ENCODE measurements around the gene ZSCAN12. TPM values are rescaled to one million over a fixed set of nuclear protein-coding genes. Genes with fewer than 3 reads are reported as not detected.
"Not testable (repeated sequence)": the region's sequence is repeated elsewhere in the genome, so short reads cannot be mapped to it uniquely, and the experiment has no call there.

Gene ZSCAN12
- total RNA-seq, 4 donors from 2014 or later, result 8.1 to 13.3 (median 9.5) TPM

DNA sequence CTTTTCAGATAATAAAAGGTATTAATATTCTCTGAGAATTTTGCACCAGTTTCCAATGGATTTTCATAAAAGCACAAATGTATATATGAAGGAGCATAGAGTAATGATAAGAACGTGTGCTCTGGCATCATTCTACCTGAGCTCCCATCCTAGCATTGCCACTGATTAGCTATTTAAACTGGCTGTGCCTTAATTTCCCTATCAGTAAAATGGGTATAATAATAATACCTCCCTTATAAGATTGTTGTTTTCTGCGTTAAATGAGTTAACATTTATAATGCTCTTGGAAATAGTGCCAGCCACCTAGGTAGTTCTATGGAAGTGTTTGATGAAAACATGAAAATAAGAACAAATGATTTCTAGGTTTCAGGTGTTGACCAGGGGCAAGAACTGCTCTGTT lies 38.6 kb downstream of the ZSCAN12 start:
- Histone ChIP-seq H3K4me1 (peaks cover 2 to 6% of the 10 kb centered on the region in 2 donors), H3K27me3 (no peaks in the 10 kb centered on the region), H3K4me3 (replicated peaks in 1 of 3) (no peak overlapping the region), H3K27ac (no peak overlapping the region), H3K9me3 (no peaks in the 10 kb centered on the region), H3K36me3 (peaks cover 7 to 12% of the 10 kb centered on the region in 2 donors)
- WGBS, 2 donors, result 96 to 97% methylated on average over 2 of the region's 2 CpGs
- intact Hi-C loops (cut with DNase I), result no loop called here
- no peak for DNase-seq
- no peak for TF ChIP-seq POLR2A (IDR thresholded peaks at IDR 0.05)
- TF ChIP-seq, protein P1, sequence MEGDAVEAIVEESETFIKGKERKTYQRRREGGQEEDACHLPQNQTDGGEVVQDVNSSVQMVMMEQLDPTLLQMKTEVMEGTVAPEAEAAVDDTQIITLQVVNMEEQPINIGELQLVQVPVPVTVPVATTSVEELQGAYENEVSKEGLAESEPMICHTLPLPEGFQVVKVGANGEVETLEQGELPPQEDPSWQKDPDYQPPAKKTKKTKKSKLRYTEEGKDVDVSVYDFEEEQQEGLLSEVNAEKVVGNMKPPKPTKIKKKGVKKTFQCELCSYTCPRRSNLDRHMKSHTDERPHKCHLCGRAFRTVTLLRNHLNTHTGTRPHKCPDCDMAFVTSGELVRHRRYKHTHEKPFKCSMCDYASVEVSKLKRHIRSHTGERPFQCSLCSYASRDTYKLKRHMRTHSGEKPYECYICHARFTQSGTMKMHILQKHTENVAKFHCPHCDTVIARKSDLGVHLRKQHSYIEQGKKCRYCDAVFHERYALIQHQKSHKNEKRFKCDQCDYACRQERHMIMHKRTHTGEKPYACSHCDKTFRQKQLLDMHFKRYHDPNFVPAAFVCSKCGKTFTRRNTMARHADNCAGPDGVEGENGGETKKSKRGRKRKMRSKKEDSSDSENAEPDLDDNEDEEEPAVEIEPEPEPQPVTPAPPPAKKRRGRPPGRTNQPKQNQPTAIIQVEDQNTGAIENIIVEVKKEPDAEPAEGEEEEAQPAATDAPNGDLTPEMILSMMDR (IDR thresholded peaks at IDR 0.05), result no peak

DNA sequence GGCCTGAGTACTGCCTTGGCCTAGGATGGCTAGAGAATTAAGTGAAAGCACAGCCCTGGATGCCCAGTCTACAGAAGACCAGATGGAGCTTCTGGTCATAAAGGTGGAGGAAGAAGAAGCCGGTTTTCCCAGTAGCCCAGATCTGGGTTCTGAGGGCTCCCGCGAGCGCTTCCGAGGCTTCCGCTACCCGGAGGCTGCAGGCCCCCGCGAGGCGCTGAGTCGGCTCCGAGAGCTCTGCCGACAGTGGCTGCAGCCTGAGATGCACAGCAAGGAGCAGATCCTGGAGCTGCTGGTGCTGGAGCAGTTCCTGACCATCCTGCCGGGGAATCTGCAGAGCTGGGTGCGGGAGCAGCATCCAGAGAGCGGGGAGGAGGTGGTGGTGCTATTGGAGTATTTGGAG lies 40.0 kb downstream of the ZSCAN12 start:
- intact Hi-C loops (cut with DNase I), result loop anchor here (5.0 to 10.0 kb wide), 2 partner anchors 95 to 232 kb away; partner anchors contain the start of gene ZSCAN26
- H3K4me1 ChIP-seq, result peaks cover 8 to 16% of the 10 kb centered on the region in 2 donors
- H3K27ac ChIP-seq; H3K27me3 ChIP-seq; H3K9me3 ChIP-seq; H3K36me3 ChIP-seq; H3K4me3 ChIP-seq (replicated peaks in 1 of 3); DNase-seq: not testable (repeated sequence)
- 98 to 100% methylated on average over 6 to 13 of the region's 16 CpGs for WGBS, 2 donors

DNA sequence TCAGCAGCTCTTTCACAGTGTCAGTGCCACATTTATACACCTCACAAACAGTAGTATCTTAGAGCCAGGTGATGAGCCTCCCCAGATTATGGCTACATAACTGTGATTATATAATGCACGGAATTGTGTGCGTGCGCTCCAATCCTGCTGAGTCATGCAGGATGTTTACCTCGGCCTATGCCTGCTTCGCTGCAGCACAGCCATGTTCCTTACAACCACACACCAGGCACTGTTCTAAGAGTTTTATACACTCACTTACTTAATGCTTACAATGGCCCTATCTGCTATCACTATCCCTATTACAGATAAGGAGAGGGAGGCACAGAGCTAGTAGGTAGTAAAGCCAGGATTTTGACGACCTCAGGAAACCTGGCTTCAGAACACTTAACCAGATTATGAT lies 42.5 kb downstream of the ZSCAN12 start:
- H3K9me3 ChIP-seq, result no peaks in the 10 kb centered on the region
- peaks cover 8 to 21% of the 10 kb centered on the region in 2 donors for H3K4me1 ChIP-seq
- no peak for TF ChIP-seq POLR2A (IDR thresholded peaks at IDR 0.05)
- TF ChIP-seq, protein P1 (IDR thresholded peaks at IDR 0.05), result no peak
- H3K27me3 ChIP-seq, result no peaks in the 10 kb centered on the region
- H3K4me3 ChIP-seq (replicated peaks in 1 of 3), result no peak overlapping the region
- intact Hi-C loops (cut with DNase I), result loop anchor here (5.0 to 10.0 kb wide), 2 partner anchors 92 to 230 kb away; partner anchors contain the start of gene ZSCAN26
- 83 to 93% methylated on average over 6 of the region's 6 CpGs for WGBS, 2 donors
- H3K36me3 ChIP-seq, result peaks cover 0 to 2% of the 10 kb centered on the region in 2 donors
- no peak overlapping the region for H3K27ac ChIP-seq
- no peak for DNase-seq

DNA sequence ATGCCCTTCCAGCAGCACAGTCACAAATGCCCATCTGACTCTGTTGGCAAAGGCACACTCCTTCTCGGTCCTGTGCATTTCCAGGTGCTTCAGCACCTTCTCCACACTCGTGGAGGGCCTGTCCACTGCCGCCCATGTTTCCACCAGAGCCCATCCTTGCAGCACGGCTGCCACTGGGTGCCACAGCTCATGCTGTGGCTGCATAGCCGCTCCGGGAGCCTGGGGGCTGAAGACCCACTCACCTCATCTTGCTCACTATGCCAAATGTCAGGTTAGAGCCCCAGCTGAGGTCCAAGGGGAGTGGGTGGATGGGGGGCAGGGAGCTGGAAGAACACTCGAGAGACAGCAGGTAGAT lies 42.9 kb downstream of the ZSCAN12 start:
- peaks cover 0 to under 1% of the 10 kb centered on the region in 2 donors for H3K36me3 ChIP-seq
- peaks cover 8 to 21% of the 10 kb centered on the region in 2 donors for H3K4me1 ChIP-seq
- H3K27ac ChIP-seq, result peak overlapping the region in 2 of 3 donors; percentile 91
- DNase-seq, result peak in 1 of 2 donors; percentile 7
- WGBS, 2 donors, result 65 to 71% methylated on average over 7 of the region's 7 CpGs
- H3K27me3 ChIP-seq, result no peaks in the 10 kb centered on the region
- intact Hi-C loops (cut with DNase I), result loop anchor here (5.0 to 10.0 kb wide), 2 partner anchors 92 to 229 kb away; partner anchors contain the start of gene ZSCAN26
- no peak overlapping the region for H3K4me3 ChIP-seq (replicated peaks in 1 of 3)
- H3K9me3 ChIP-seq, result no peaks in the 10 kb centered on the region
- TF ChIP-seq, protein P1 (IDR thresholded peaks at IDR 0.05), result no peak
- no peak for TF ChIP-seq POLR2A (IDR thresholded peaks at IDR 0.05)

DNA sequence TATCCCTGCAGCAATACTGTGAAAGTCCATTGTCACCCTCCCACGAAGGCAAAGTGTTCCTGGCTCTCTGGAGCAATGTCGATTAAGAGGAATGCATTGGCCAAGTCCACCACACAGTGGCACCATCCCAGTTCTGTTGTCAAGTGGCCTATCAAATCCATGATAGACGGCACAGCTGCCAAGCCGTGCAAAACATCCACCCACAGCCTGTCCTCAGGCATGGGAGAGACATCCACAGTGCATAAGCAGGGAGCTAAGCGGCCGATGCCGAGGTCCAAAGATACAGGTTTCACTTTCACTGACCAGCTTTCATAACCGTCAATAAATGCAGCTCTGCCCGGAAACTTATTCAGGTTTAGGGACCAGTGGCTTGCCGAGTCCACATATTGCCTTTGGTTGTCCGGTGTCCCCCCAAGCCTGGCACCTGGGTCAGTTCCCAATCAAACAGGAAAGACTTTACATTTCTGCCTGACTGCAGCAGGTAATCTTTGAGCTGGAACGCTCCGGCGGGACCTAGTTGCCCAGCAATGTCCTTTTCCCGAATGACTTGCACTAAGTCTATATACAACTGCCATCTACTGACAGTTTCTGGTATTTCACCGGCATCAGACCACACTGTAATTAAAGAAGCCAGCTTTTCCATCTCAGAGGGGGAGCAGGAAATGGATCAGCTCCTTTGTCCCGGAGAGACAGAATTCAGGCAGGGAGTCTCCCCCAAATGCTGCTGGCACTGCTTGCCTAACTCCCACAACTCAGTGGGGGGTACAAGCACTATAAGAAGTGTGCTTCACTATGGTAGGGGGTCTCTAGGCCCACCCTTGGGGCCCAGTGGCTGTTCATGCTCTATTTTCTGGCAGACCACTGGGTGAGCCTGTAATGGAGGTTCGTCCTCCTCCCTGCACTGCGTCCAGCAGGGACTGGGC lies 43.5 kb downstream of the ZSCAN12 start:
- no peaks in the 10 kb centered on the region for H3K36me3 ChIP-seq
- peaks cover 8 to 27% of the 10 kb centered on the region in 2 donors for H3K4me1 ChIP-seq
- 3 to 4% methylated on average over 14 to 18 of the region's 19 CpGs for WGBS, 2 donors
- TF ChIP-seq, protein P1 (IDR thresholded peaks at IDR 0.05), result peak; percentile 78 to 92 (median 88)
- TF ChIP-seq POLR2A (IDR thresholded peaks at IDR 0.05), result peak in 1 of 2 donors; percentile 17
- DNase-seq, result peak; percentile 79 to 85
- intact Hi-C loops (cut with DNase I), result loop anchor here (5.0 to 10.0 kb wide), 2 partner anchors 91 to 229 kb away; partner anchors contain the start of gene ZSCAN26
- peak overlapping the region; percentile 44 to 62 (median 49) for H3K4me3 ChIP-seq (replicated peaks in 1 of 3)
- H3K9me3 ChIP-seq, result no peaks in the 10 kb centered on the region
- peak overlapping the region; percentile 73 to 91 (median 91) for H3K27ac ChIP-seq
- no peaks in the 10 kb centered on the region for H3K27me3 ChIP-seq

Measured in thyroid gland (tissue), 4 donors.